Hepatocyte (in vitro differentiated cells): Measurements from ENCODE around the gene RGS6. TPM values are rescaled to one million over a fixed set of nuclear protein-coding genes. Genes with fewer than 3 reads are reported as not detected.

Source experiments
- DNase-seq: peaks from one replicate; pipeline ENCODE4 v3.0.0-alpha.2; 2016; ENCODE audit warnings: low spot score
- H2AFZ ChIP-seq: fragments of 200-600 bp; sonication (generic); 2 replicates; pipeline ENCODE4 v1.6.0; 2016; ENCODE audit warnings: antibody characterized with exemption, mild to moderate bottlenecking
- H3K27ac ChIP-seq: fragments of 200-600 bp; sonication (generic); 2 replicates; pipeline ENCODE4 v1.5.1; 2016; ENCODE audit warnings: mild to moderate bottlenecking
- H3K27me3 ChIP-seq: fragments of 200-600 bp; sonication (generic); 2 replicates; pipeline ENCODE4 v1.6.1; 2016
- H3K36me3 ChIP-seq: fragments of 200-600 bp; sonication (generic); replicated peaks from 2 replicates; pipeline ENCODE4 v1.5.1; 2016; ENCODE audit warnings: low read depth; ENCODE audit not compliant: insufficient read depth
- H3K4me1 ChIP-seq: fragments of 200-600 bp; sonication (generic); 2 replicates; pipeline ENCODE4 v1.5.1; 2016; ENCODE audit warnings: mild to moderate bottlenecking, moderate library complexity; ENCODE audit not compliant: insufficient read depth
- H3K4me2 ChIP-seq: fragments of 200-600 bp; sonication (generic); 2 replicates; pipeline ENCODE4 v1.6.0; 2016
- H3K4me3 ChIP-seq: fragments of 200-600 bp; sonication (generic); 2 replicates; pipeline ENCODE4 v1.5.1; 2016; ENCODE audit warnings: mild to moderate bottlenecking
- H3K79me2 ChIP-seq: fragments of 200-600 bp; sonication (generic); 2 replicates; pipeline ENCODE4 v1.6.0; 2017; ENCODE audit warnings: mild to moderate bottlenecking
- H3K9me2 ChIP-seq: fragments of 200-600 bp; sonication (generic); replicated peaks from 2 replicates; pipeline ENCODE4 v1.6.0; 2017; ENCODE audit warnings: mild to moderate bottlenecking; ENCODE audit not compliant: insufficient read depth
- H3K9me3 ChIP-seq: fragments of 200-600 bp; sonication (generic); 2 replicates; pipeline ENCODE4 v1.5.1; 2016; ENCODE audit warnings: low read depth, mild to moderate bottlenecking
- H4K20me1 ChIP-seq: fragments of 200-600 bp; sonication (generic); 2 replicates; pipeline ENCODE4 v1.6.0; 2016; ENCODE audit warnings: mild to moderate bottlenecking; ENCODE audit not compliant: insufficient read depth, poor library complexity, severe bottlenecking
- CTCF ChIP-seq: fragments of 200-600 bp; sonication (generic); IDR thresholded peaks from 2 replicates; pipeline ENCODE4 v1.5.1; 2016; ENCODE audit warnings: antibody characterized with exemption, mild to moderate bottlenecking; ENCODE audit not compliant: poor library complexity
- EZH2 ChIP-seq: fragments of 200-600 bp; sonication (generic); IDR thresholded peaks from 2 replicates; pipeline ENCODE4 v1.6.1; 2016; ENCODE audit warnings: antibody characterized with exemption, mild to moderate bottlenecking, borderline replicate concordance
- EZH2phosphoT487 ChIP-seq: fragments of 200-600 bp; sonication (generic); IDR thresholded peaks from one replicate; pipeline ENCODE4 v1.6.1; 2018; ENCODE audit warnings: antibody characterized with exemption, mild to moderate bottlenecking, low read depth, moderate library complexity; ENCODE audit not compliant: unreplicated experiment, severe bottlenecking
- WGBS: methylation state at CpG from one replicate; pipeline ENCODE4 v1.1.6; 2016; ENCODE audit warnings: low lambda C conversion rate; ENCODE audit errors: missing lambda C conversion rate; 5-methylcytosine and 5-hydroxymethylcytosine counted together
- polyA plus RNA-seq: library from polyadenylated mRNA; unstranded; fragments of >200 nt; fragmentation: Nextera tagmentation; extraction: Ambion mirVana; gene quantifications from 2 replicates; pipeline ENCODE4 v1.2.1, GENCODE V29; 2016
- total RNA-seq: library from RNA; depleted of rRNA; stranded (reverse); fragments of >200 nt; gene quantifications from 2 replicates; pipeline ENCODE4 v1.2.3, GENCODE V29; 2014

Gene RGS6
- total and polyA plus RNA-seq, 2 experiments from 2014 or later: 0.25 to 0.87 TPM

- Histone ChIP-seq H3K27me3 (no peaks in the 10 kb centered on the region), H3K4me2 (no peak overlapping the region), H4K20me1 (no peaks in the 10 kb centered on the region), H3K9me2 (no peaks in the 10 kb centered on the region), H3K9me3 (no peaks in the 10 kb centered on the region), H2AFZ (no peak overlapping the region), H3K79me2 (no peaks in the 10 kb centered on the region), H3K27ac (no peak overlapping the region), H3K4me1 (no peaks in the 10 kb centered on the region), H3K4me3 (no peak overlapping the region), H3K36me3 (no peaks in the 10 kb centered on the region)
- no peak for TF ChIP-seq EZH2
- TF ChIP-seq CTCF: no peak
- TF ChIP-seq EZH2phosphoT487: no peak
- no peak for DNase-seq
Observed at GRCh38 chr14:72311516-72311915, 379.3 kb downstream of the RGS6 start.

- no peaks in the 10 kb centered on the region for H3K4me1 ChIP-seq
- H3K27me3 ChIP-seq: no peaks in the 10 kb centered on the region
Observed at GRCh38 chr14:72314808-72315435, 382.7 kb downstream of the RGS6 start.

GRCh38 chr14:72315714-72316113 is 383.5 kb downstream of the RGS6 start:
- H4K20me1 ChIP-seq: no peaks in the 10 kb centered on the region
- no peaks in the 10 kb centered on the region for H3K9me3 ChIP-seq
- WGBS: 97% methylated on average over 1 of the region's 1 CpG
- no peak overlapping the region for H3K27ac ChIP-seq
- H3K4me1 ChIP-seq: no peaks in the 10 kb centered on the region
- no peak for DNase-seq
- H3K79me2 ChIP-seq: no peaks in the 10 kb centered on the region
- no peak overlapping the region for H3K4me3 ChIP-seq
- no peaks in the 10 kb centered on the region for H3K9me2 ChIP-seq
- TF ChIP-seq EZH2: no peak
- TF ChIP-seq EZH2phosphoT487: no peak
- no peak for TF ChIP-seq CTCF
- no peaks in the 10 kb centered on the region for H3K36me3 ChIP-seq
- no peaks in the 10 kb centered on the region for H3K27me3 ChIP-seq
- no peak overlapping the region for H3K4me2 ChIP-seq
- no peak overlapping the region for H2AFZ ChIP-seq

More at GRCh38 chr14:72314808-72315435, 382.7 kb downstream of the RGS6 start:
- Histone ChIP-seq H3K4me3 (no peak overlapping the region), H3K9me3 (no peaks in the 10 kb centered on the region), H3K9me2 (no peaks in the 10 kb centered on the region), H3K27ac (no peak overlapping the region), H3K36me3 (no peaks in the 10 kb centered on the region), H3K4me2 (peak overlapping the region; percentile 5), H2AFZ (no peak overlapping the region), H3K79me2 (no peaks in the 10 kb centered on the region), H4K20me1 (no peaks in the 10 kb centered on the region)
- TF ChIP-seq EZH2 (no peak), EZH2phosphoT487 (no peak), CTCF (no peak)
- no peak for DNase-seq
- WGBS: 54% methylated on average over 9 of the region's 9 CpGs

- H3K27ac ChIP-seq: no peak overlapping the region
- H3K4me1 ChIP-seq: no peaks in the 10 kb centered on the region
- no peaks in the 10 kb centered on the region for H3K9me2 ChIP-seq
- no peak overlapping the region for H3K4me3 ChIP-seq
- no peaks in the 10 kb centered on the region for H3K79me2 ChIP-seq
- no peak overlapping the region for H3K4me2 ChIP-seq
- WGBS: 81% methylated on average over 4 of the region's 4 CpGs
- H3K9me3 ChIP-seq: no peaks in the 10 kb centered on the region
- no peaks in the 10 kb centered on the region for H3K36me3 ChIP-seq
- H2AFZ ChIP-seq: no peak overlapping the region
- H3K27me3 ChIP-seq: no peaks in the 10 kb centered on the region
- no peaks in the 10 kb centered on the region for H4K20me1 ChIP-seq
- no peak for DNase-seq
- TF ChIP-seq CTCF (no peak), EZH2 (no peak), EZH2phosphoT487 (no peak)
Observed at GRCh38 chr14:72318648-72319047, 386.4 kb downstream of the RGS6 start.
